WTC11 (cell line): ENCODE measurements around the gene ZMYND8. TPM values are rescaled to one million over a fixed set of nuclear protein-coding genes. Genes with fewer than 3 reads are reported as not detected.

Experiments used
- ATAC-seq: fragments of 200-7000 bp; cut with Tn5 transposase; 2 replicates; pipeline ENCODE4 v1.10.0; 2021; ENCODE audit warnings: mild to moderate bottlenecking, moderate library complexity
- CTCF ChIA-PET: fragments of 300-600 bp; sonication (Branson Sonifier 250); formaldehyde crosslinking; loops from one replicate; lab custom pipeline; 2021; ENCODE audit warnings: antibody characterized with exemption; lab: Charles Lee
- POLR2A ChIA-PET: fragments of 350-600 bp; sonication (Branson Sonifier 250); formaldehyde crosslinking; loops from one replicate; lab custom pipeline; 2021; ENCODE audit warnings: antibody characterized with exemption; lab: Charles Lee
- DNase-seq: peaks from one replicate; pipeline ENCODE4 v3.0.0; 2021; ENCODE audit warnings: low spot score
- H3K27ac Mint-ChIP-seq: 2 replicates; pipeline ENCODE4 v1.8.0; 2021; ENCODE audit warnings: mixed read lengths
- H3K27me3 Mint-ChIP-seq: 2 replicates; pipeline ENCODE4 v1.8.0; 2021; ENCODE audit warnings: low read depth, mild to moderate bottlenecking, moderate library complexity, mixed read lengths
- H3K36me3 Mint-ChIP-seq: 2 replicates; pipeline ENCODE4 v1.8.0; 2021; ENCODE audit warnings: mixed read lengths
- H3K4me1 Mint-ChIP-seq: 2 replicates; pipeline ENCODE4 v1.8.0; 2022; ENCODE audit warnings: mixed read lengths
- H3K4me3 Mint-ChIP-seq: 2 replicates; pipeline ENCODE4 v1.8.0; 2021; ENCODE audit warnings: mild to moderate bottlenecking, moderate library complexity, mixed read lengths
- H3K9me3 Mint-ChIP-seq: 2 replicates; pipeline ENCODE4 v1.8.0; 2021; ENCODE audit warnings: mixed read lengths
- ARID4B ChIP-seq: sonication (generic); formaldehyde crosslinking; IDR thresholded peaks from 2 replicates; pipeline ENCODE4 v1.8.0; 2023; ENCODE audit warnings: missing genetic modification reagents, mild to moderate bottlenecking, borderline replicate concordance
- CTCF ChIP-seq: fragments of 200-600 bp; IDR thresholded peaks from 2 replicates; pipeline ENCODE4 v1.8.0; 2022; ENCODE audit warnings: antibody characterized with exemption
- EMX1 ChIP-seq: fragments of 250-450 bp; sonication (Bioruptor Pico); IDR thresholded peaks from 2 replicates; pipeline ENCODE4 v1.8.0; 2021; ENCODE audit warnings: mild to moderate bottlenecking
- FOXP1 ChIP-seq: sonication (generic); formaldehyde crosslinking; IDR thresholded peaks from 2 replicates; pipeline ENCODE4 v1.8.0; 2022; ENCODE audit warnings: missing genetic modification reagents, mild to moderate bottlenecking, moderate library complexity, borderline replicate concordance
- HMGXB4 ChIP-seq: sonication (generic); formaldehyde crosslinking; IDR thresholded peaks from 2 replicates; pipeline ENCODE4 v1.8.1; 2023; ENCODE audit warnings: mild to moderate bottlenecking, moderate library complexity, missing genetic modification reagents
- MAX ChIP-seq: sonication (generic); formaldehyde crosslinking; IDR thresholded peaks from 2 replicates; pipeline ENCODE4 v1.8.0; 2022; ENCODE audit warnings: mild to moderate bottlenecking, missing genetic modification reagents
- MXD4 ChIP-seq: fragments of 250-450 bp; sonication (Bioruptor Pico); IDR thresholded peaks from 2 replicates; pipeline ENCODE4 v1.8.0; 2021; ENCODE audit warnings: mild to moderate bottlenecking, moderate library complexity, borderline replicate concordance
- NFATC4 ChIP-seq: fragments of 250-450 bp; sonication (Bioruptor Pico); IDR thresholded peaks from 2 replicates; pipeline ENCODE4 v1.9.0; 2021; ENCODE audit warnings: mild to moderate bottlenecking
- NR2C2 ChIP-seq: sonication (generic); formaldehyde crosslinking; IDR thresholded peaks from 2 replicates; pipeline ENCODE4 v1.8.0; 2022; ENCODE audit warnings: mild to moderate bottlenecking, missing genetic modification reagents
- PRRX2 ChIP-seq: fragments of 250-450 bp; sonication (Bioruptor Pico); IDR thresholded peaks from 2 replicates; pipeline ENCODE4 v1.8.0; 2021; ENCODE audit warnings: mild to moderate bottlenecking
- ZMAT4 ChIP-seq: fragments of 250-450 bp; sonication (Bioruptor Pico); IDR thresholded peaks from 2 replicates; pipeline ENCODE4 v1.9.0; 2021; ENCODE audit warnings: mild to moderate bottlenecking
- total RNA-seq: library from RNA; stranded (reverse); gene quantifications from 3 replicates; pipeline ENCODE4 v1.2.3, GENCODE V29; 2021
- TF ChIP-seq, protein P1 (sequence below): sonication (generic); formaldehyde crosslinking; IDR thresholded peaks from 2 replicates; pipeline ENCODE4 v1.8.1; 2022; ENCODE audit warnings: low read depth, missing genetic modification reagents, borderline replicate concordance
- TF ChIP-seq, protein P2 (sequence below): sonication (generic); formaldehyde crosslinking; IDR thresholded peaks from 2 replicates; pipeline ENCODE4 v1.8.0; 2022; ENCODE audit warnings: missing genetic modification reagents
- TF ChIP-seq, protein P3 (sequence below): sonication (generic); formaldehyde crosslinking; IDR thresholded peaks from 2 replicates; pipeline ENCODE4 v1.8.1; 2023; ENCODE audit warnings: mild to moderate bottlenecking, missing genetic modification reagents, moderate library complexity

ZMYND8 gene
- total RNA-seq, 1 experiment from 2014 or later = 114 TPM

DNA sequence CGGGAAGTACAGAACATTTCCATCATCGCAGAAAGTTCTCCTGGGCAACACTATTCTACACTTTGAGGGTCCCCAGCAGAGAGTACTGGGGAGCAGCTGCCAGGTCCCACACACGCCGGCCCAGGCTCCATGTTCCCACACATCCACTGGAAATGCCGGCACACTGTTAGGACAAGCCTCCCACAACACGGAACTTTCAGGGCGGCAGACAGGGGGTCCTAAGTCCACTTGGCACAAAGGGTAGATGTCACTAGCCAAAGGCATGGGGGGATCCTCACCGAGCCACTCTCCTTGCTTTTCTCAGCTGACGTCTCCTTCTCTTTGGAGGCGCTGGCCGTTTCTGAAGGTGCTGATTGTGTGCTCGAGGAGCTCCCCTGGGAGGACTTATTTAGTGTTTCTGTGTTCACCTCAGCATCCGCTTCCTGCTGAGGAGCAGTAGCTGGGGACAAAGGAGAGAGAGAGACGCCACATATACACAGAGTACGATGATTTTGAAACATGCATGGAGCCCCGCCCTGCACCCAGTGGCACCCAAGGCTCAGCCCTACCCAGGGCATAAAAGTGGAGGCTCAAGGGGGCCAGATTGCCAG, 135.4 kb downstream of the ZMYND8 start:
- POLR2A ChIA-PET = no interaction called here
- H3K4me1 Mint-ChIP-seq = no peaks in the 10 kb centered on the region
- H3K36me3 Mint-ChIP-seq = peaks cover 82% of the 10 kb centered on the region
- no peaks in the 10 kb centered on the region for H3K27me3 Mint-ChIP-seq
- no peak overlapping the region for H3K4me3 Mint-ChIP-seq
- TF ChIP-seq MXD4 (CRISPR knock-in tag) (no peak), ARID4B (no peak), EMX1 (no peak), NFATC4 (CRISPR knock-in tag) (no peak), FOXP1 (CRISPR knock-in tag) (no peak), HMGXB4 (CRISPR knock-in tag) (no peak), ZMAT4 (CRISPR knock-in tag) (no peak), MAX (CRISPR knock-in tag) (no peak), NR2C2 (no peak), PRRX2 (CRISPR knock-in tag) (no peak)
- TF ChIP-seq, protein P1, sequence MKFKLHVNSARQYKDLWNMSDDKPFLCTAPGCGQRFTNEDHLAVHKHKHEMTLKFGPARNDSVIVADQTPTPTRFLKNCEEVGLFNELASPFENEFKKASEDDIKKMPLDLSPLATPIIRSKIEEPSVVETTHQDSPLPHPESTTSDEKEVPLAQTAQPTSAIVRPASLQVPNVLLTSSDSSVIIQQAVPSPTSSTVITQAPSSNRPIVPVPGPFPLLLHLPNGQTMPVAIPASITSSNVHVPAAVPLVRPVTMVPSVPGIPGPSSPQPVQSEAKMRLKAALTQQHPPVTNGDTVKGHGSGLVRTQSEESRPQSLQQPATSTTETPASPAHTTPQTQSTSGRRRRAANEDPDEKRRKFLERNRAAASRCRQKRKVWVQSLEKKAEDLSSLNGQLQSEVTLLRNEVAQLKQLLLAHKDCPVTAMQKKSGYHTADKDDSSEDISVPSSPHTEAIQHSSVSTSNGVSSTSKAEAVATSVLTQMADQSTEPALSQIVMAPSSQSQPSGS (CRISPR knock-in tag) = no peak
- TF ChIP-seq, protein P2, sequence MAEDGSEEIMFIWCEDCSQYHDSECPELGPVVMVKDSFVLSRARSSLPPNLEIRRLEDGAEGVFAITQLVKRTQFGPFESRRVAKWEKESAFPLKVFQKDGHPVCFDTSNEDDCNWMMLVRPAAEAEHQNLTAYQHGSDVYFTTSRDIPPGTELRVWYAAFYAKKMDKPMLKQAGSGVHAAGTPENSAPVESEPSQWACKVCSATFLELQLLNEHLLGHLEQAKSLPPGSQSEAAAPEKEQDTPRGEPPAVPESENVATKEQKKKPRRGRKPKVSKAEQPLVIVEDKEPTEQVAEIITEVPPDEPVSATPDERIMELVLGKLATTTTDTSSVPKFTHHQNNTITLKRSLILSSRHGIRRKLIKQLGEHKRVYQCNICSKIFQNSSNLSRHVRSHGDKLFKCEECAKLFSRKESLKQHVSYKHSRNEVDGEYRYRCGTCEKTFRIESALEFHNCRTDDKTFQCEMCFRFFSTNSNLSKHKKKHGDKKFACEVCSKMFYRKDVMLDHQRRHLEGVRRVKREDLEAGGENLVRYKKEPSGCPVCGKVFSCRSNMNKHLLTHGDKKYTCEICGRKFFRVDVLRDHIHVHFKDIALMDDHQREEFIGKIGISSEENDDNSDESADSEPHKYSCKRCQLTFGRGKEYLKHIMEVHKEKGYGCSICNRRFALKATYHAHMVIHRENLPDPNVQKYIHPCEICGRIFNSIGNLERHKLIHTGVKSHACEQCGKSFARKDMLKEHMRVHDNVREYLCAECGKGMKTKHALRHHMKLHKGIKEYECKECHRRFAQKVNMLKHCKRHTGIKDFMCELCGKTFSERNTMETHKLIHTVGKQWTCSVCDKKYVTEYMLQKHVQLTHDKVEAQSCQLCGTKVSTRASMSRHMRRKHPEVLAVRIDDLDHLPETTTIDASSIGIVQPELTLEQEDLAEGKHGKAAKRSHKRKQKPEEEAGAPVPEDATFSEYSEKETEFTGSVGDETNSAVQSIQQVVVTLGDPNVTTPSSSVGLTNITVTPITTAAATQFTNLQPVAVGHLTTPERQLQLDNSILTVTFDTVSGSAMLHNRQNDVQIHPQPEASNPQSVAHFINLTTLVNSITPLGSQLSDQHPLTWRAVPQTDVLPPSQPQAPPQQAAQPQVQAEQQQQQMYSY (CRISPR knock-in tag) = no peak
- ATAC-seq (no peak; the same call in 1 of the 2 replicates), DNase-seq (no peak)
- H3K9me3 Mint-ChIP-seq = no peaks in the 10 kb centered on the region
- H3K27ac Mint-ChIP-seq = peak overlapping the region; percentile 72; the same call in 1 of the 2 replicates
- CTCF ChIA-PET = interaction anchor here (0.6 to 6.6 kb wide), 5 partner anchors 15 to 218 kb away, joined by 3 to 37 read pairs (median 3); no protein-coding TSS in a partner anchor

GRCh38 chr20:47220161-47220582, 136.3 kb downstream of the ZMYND8 start:
- Mint-ChIP-seq H3K27me3 (no peaks in the 10 kb centered on the region), H3K9me3 (no peaks in the 10 kb centered on the region), H3K4me3 (no peak overlapping the region), H3K27ac (no peak overlapping the region), H3K4me1 (peaks cover 3% of the 10 kb centered on the region; the same call in 1 of the 2 replicates), H3K36me3 (peaks cover 84% of the 10 kb centered on the region)
- peak; percentile 67 for DNase-seq
- TF ChIP-seq, protein P3, sequence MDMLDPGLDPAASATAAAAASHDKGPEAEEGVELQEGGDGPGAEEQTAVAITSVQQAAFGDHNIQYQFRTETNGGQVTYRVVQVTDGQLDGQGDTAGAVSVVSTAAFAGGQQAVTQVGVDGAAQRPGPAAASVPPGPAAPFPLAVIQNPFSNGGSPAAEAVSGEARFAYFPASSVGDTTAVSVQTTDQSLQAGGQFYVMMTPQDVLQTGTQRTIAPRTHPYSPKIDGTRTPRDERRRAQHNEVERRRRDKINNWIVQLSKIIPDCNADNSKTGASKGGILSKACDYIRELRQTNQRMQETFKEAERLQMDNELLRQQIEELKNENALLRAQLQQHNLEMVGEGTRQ (CRISPR knock-in tag) = no peak
- peak; percentile 65; the same call in 1 of the 2 replicates for TF ChIP-seq CTCF
- CTCF ChIA-PET = interaction anchor here (0.6 to 6.6 kb wide), 2 partner anchors 164 to 188 kb away, joined by 3 to 37 read pairs; no protein-coding TSS in a partner anchor
- POLR2A ChIA-PET = no interaction called here
- ATAC-seq = peak; percentile 73
